HTERT RPE-1 (cell line): ENCODE data around the gene PANK4.
"Not testable (repeated sequence)": the region's sequence is repeated elsewhere in the genome, so short reads cannot be mapped to it uniquely, and the experiment has no call there.

ENCODE experiments used
- in situ Hi-C: fragments of 300-500 bp; cut with MboI; formaldehyde crosslinking; loops from 4 replicates; pipeline ENCODE4 v1.14.3; 2020; ENCODE audit warnings: low sequenced_read_pairs

PANK4 gene

GRCh38 chr1:2559509-2560298 lies 33.3 kb upstream of the PANK4 start:
- in situ Hi-C loops, result no loop called here

- in situ Hi-C loops, result no loop called here
Observed at GRCh38 chr1:2558861-2559260, 32.5 kb upstream of the PANK4 start.

GRCh38 chr1:2558420-2558819 lies 32.0 kb upstream of the PANK4 start:
- in situ Hi-C loops, result no loop called here

GRCh38 chr1:2557482-2558400 lies 31.3 kb upstream of the PANK4 start:
- in situ Hi-C loops, result no loop called here

GRCh38 chr1:2556678-2557481 lies 30.5 kb upstream of the PANK4 start:
- in situ Hi-C loops, result no loop called here

- in situ Hi-C loops, result no loop called here
Observed at GRCh38 chr1:2556277-2556677, 29.9 kb upstream of the PANK4 start, which contains the start of gene TNFRSF14. TNFRSF14 (plus strand) TSS chr1:2556371; CDS start chr1:2556665, 294 bp downstream.

GRCh38 chr1:2555634-2556276 lies 29.4 kb upstream of the PANK4 start:
- in situ Hi-C loops, result no loop called here

- in situ Hi-C loops, result no loop called here
Observed at GRCh38 chr1:2554621-2555387, 28.4 kb upstream of the PANK4 start.

- in situ Hi-C loops, result no loop called here
Observed at GRCh38 chr1:2553871-2554620, 27.6 kb upstream of the PANK4 start.

- in situ Hi-C loops, result not testable (repeated sequence)
Observed at GRCh38 chr1:2553076-2553475, 26.7 kb upstream of the PANK4 start.

- in situ Hi-C loops, result no loop called here
Observed at GRCh38 chr1:2552189-2552588, 25.8 kb upstream of the PANK4 start.

- in situ Hi-C loops, result not testable (repeated sequence)
Observed at GRCh38 chr1:2551544-2551943, 25.1 kb upstream of the PANK4 start.

GRCh38 chr1:2550309-2550861 lies 24.0 kb upstream of the PANK4 start:
- in situ Hi-C loops, result not testable (repeated sequence)

GRCh38 chr1:2549367-2550029 lies 23.1 kb upstream of the PANK4 start:
- in situ Hi-C loops, result not testable (repeated sequence)

- in situ Hi-C loops, result no loop called here
Observed at GRCh38 chr1:2548068-2548589, 21.7 kb upstream of the PANK4 start.

GRCh38 chr1:2547210-2548067 lies 21.0 kb upstream of the PANK4 start:
- in situ Hi-C loops, result no loop called here
